Stimulated activated CD8-positive, alpha-beta memory T cell treated with anti-CD3 and anti-CD28 coated beads, Interleukin-2, amount 100 ng/mL, for 48 hours (primary cell): ENCODE data around the gene MYO5A.
"Not testable (repeated sequence)": the region's sequence is repeated elsewhere in the genome, so short reads cannot be mapped to it uniquely, and the experiment has no call there.

Experiments used
- DNase-seq, 2 donors: peaks; one replicate each; pipeline ENCODE4 v3.0.0-alpha.2; 2020; ENCODE audit warnings: low read depth in 2 of 2

MYO5A gene

DNA sequence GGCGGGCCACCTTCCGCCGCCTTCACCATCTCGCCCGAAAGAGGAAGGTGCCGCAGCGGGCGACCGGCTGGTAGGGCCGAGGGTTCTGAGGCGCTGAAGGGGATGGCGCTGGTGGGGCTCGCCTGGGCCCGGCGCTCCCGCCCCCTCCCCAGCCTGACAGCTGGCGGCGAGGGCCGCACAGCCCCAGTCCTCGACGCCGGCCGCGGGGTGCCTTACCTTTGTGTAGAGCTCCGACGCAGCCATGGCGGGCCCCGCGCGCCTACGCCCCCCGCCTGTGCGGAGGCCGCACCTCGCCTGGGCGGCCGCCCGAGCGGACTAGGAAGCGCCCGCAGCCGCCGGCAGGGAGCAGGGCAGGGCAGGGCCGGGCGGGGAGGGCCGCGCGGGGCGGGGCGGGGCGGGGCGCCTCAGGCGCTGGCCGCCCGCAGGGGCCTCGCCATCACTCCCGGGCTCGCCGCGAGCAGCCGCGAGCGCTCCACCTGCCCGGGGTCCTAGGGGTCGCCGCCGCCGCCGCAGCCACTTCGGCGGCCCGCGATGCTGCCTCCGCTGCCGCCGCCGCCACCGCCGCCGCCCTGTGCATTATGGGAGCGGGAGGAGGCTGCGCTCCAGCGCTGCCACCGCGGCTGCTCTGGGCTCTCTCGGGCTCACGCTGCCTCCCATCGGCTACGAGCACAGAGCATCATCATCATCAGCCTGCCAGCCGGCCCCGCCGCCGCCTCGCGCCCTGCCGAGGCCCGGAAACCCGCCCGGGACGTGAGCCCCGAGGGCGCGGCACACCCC is at the start of gene MYO5A:
TSS of gene MYO5A (minus strand) at position 317 of the 777 bp plus-strand sequence. CDS start at position 243, 74 bp downstream.
- DNase-seq: peak; percentile 65 to 72

DNA sequence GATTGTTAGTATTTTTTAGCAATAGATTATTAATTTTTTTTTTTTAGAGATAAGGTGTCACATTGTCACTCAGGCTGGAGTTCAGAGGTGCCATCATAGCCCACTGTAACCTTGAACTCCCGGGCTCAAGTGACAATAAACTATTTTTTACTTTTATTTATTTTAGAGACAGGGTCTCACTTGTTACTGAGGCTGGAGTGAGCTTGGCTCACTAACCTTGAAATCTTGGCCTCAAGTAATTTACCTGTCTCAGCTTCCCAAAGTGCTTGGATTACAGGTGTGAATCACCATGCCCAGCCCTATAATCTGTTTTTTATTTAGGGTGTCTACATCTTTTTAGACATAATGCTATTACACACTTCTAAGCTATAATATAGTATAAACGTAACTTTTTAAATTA is 48.0 kb upstream of the MYO5A start:
- no peak for DNase-seq

DNA sequence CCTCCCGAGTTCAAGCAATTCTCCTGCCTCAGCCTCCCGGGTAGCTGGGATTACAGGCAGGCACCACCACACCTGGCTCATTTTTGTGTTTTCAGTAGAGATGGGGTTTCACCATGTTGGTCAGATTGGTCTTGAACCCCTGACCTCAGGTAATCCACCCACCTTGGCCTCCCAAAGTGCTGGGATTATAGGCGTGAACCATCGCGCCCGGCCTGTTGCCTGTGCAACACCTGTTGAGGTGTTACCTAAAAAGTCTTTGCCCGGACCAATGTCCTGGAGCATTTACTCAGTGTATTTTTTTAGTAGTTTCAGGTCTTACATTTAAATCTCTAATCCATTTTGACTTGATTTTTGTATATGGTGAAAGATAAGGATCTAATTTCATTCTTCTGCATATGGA is 46.9 kb upstream of the MYO5A start:
- not testable (repeated sequence) for DNase-seq

DNA sequence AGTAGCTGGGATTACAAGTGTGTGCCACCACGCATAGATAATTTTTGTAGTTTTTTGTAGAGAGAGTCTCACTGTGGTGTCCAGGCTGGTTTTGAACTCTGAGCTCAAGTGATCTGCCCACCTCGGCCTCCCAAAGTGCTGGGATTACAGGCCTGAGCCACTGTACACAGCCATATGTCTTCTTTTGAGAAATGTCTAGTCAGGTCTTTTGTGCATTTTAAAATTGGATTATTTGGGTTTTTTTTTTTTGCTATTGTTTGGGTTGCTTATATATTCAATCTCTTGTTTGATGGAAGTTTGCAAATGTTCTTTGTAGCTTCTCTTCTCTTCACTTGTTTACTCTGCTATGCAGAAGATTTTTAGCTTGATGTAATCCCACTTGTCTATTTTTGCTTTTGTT is 46.4 kb upstream of the MYO5A start:
- DNase-seq: no peak

DNA sequence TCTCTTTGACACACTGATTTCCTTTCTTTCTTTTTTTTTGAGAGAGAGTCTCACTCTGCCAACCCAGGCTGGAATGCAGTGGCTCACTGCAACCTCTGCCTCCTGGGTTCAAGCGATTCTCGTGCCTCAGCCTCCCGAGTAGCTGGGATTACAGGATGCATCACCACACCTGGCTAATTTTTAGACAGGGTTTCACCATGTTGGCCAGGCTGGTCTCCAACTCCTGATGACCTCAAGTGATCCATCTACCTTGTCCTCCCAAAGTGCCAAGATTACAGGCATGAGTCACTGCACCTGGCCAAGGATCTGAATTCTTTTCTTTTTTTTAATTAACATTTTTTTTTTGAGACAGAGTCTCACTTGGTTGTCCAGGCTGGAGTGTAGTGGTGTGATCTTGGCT is 45.9 kb upstream of the MYO5A start:
- DNase-seq: not testable (repeated sequence)

DNA sequence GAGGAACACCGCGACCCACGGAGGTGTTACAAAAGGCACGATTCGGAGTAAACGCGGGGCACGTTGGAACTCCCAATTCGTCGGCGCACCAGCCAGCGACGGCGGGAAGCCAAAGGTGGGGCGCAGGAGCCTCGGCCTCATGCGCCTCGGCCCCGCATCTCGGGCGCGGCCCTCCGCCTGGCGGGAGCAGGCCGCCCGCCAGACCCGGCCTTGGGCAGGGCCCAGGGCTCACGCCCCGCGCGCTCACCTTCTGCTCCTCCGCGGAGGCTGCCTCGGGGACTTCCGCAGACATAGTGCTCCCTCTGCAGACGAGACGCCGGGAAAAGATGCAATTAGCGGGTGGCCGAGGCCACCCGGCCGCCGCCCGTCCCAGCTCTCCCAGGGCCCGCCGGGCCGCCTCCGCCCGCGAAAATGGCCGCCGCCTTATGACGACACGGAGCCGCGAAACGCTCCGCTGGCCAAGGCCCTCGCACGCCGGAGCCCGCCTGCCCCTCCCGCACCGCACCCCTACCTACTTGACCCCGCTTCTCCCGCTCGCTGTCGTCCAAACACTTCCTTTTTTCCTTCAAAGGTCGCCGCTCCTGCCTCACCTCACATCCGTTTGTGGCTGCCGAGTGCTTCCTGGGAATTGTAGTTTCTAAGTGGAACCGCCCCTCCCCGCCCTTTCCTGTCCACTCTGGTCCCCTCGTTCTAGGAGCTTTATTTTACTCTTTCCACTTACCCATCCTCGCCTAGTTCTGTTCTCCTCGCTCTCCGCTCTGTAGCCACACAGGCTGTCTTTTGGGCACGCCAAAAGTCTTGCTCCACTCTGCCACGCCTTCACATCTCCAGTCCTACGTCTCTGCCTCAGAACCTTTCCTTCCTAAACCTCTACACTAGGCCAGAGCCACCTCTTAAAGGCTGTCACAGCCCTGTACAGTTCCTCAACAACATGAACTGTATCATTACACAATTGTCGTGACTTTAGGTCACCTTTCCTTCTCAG is 40.2 kb upstream of the MYO5A start, which contains the start of gene ARPP19:
TSS of gene ARPP19 (minus strand) at position 430 of the 985 bp plus-strand sequence. CDS start at position 292, 138 bp downstream.
- peak; percentile 69 to 72 for DNase-seq

DNA sequence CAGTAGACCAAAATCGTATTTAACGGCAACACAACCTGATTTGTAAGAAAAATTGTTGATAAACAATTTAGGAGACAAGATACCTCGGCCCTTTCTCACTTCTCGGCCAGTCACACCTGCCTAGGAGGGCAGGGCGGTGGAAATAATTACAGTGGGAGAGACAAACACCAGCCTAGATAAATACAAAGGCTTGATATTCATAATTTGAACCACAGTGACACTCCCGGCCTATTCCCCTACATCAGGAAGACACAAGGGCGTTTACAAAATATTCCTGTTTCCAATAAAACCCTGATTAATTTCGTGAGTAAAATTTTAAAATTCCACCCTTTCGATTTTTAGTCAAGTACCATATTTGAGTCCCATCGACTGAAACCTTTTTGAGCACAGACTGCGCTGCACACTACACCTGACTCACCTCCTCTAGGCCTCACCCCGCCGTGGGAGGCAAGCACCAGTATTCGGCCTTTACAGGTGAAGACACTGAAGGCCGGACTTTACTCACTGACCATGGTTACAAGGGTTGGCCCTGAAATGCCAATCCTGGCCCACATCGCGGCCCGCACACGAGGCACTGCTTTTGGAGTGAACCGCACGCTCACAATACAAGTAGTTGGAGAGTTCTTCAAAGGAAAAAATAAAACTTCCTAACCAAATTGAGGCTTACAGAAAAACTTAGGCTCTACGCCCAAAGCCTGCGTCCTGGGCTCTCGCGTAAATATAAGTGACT is 39.4 kb upstream of the MYO5A start:
- peak; percentile 23 to 41 for DNase-seq

DNA sequence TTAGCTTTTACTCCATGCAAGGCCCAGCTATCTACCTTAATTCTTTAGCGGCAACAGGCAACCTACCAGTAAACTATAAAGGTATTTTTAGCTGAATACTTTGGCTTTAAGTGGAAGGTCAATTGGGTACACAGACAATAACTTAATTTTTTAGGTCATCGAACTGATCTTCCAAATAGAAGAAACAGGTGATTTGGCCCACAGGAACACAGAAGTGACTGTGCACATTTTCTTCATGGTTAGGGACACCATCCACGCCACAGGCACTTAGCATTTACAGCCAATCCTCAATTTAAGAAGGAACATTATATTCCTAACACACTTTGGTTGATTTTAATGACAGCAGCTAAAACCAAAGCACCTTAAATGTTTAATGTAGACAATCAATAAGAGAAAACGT is 38.2 kb upstream of the MYO5A start:
- no peak for DNase-seq

DNA sequence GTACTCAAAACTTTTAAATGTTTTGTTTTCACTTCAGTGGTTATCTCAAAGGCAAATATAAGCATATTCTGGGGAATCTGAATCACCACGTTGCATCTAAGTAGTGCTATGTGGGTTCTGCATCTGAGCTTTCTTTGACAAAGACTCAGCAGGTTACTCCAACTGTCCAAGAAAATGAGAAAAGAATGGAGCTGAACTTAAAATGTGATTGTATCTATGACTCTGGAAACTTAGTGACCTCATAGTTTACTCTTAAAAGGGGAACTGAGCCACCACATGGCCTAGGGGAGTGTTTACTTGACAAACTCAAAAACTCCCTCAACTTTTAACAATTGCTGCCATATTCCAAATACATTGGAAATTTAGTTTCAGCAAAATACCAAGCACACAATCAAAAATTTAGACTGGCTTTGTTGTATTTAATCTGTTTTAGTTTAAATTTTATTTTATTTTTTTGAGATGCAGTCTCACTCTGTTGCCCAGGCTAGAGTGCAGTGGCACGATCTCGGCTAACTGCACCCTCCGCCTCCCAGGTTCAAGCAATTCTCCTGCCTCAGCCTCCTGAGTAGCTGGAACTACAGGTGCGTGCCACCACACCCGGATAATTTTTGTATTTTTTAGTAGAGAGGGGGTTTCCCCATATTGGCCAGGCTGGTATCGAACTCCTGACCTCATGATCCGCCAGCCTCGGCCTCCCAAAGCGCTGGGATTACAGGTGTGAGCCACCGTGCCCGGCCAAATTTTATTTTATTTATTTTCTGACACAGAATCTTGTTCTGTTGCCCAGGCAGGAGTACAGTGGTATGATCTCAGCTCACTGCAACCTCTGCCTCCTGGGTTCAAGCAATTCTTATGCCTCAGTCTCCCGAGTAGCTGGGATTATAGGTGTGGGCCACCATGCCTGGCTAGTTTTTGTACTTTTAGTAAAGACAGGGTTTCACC is 37.0 kb upstream of the MYO5A start:
- DNase-seq: not testable (repeated sequence)

DNA sequence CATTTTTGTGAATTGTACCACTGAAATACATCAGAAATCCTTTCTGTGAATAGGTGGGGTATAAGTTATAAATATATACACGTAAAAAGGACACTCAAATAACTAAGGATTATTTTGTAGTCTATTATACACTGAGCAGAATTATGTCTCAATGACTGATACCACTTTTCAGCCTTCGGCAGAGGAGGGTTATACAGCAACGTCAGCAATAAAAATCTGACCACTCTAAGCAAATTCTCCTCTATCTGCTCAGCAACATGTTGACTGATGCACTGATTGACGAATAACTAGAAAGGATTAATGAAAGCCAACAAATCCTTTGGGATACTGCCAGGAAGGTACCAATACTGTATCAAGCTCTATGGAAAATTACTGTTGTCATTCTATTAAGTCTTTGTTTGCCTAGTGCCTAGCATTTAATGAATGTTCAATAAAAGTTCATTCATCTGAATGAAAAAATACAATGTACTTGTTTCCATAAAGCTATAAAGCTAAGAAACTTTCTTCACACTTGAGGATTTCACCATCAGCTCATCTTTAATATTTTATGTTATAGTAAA is 34.9 kb upstream of the MYO5A start:
- no peak for DNase-seq

DNA sequence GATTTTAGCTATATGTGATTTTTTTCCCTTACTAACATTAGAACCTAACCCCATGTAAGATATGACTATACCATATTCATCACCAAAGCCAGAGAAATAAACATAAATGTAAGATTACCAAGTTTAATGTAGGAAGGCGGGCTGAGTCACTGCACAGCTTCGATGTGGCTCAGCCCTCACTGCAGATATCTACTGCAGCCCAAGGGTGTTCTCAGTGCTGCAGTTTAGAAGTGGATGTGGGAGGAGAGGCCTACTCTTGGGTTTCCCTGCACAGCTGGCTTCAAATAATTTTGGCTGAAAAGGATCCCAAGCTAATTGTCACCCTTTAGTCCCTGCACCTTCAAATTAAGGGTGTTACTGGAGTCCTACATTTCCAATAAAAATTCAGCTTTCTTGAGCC is 30.9 kb upstream of the MYO5A start:
- peak in 1 of 2 donors; percentile 48 for DNase-seq

DNA sequence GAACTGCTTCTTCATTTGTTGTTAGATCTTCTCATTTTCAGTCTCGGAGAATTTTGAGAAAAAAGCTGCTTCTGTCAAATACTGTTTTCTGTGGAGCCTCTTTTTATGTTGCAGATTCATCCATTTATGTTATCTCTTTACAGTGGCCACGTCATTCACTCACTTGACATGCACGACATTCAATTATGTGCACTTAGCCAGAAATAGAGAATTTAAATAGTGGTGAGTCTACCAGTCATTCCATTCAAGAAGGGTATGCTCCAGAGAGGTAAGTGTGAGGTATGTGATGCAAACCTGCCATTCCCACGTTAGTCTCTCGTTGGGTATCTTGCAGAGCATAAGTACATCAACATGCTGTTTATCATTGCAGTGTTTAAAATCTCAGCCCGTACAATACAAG is 30.3 kb upstream of the MYO5A start:
- DNase-seq: no peak

DNA sequence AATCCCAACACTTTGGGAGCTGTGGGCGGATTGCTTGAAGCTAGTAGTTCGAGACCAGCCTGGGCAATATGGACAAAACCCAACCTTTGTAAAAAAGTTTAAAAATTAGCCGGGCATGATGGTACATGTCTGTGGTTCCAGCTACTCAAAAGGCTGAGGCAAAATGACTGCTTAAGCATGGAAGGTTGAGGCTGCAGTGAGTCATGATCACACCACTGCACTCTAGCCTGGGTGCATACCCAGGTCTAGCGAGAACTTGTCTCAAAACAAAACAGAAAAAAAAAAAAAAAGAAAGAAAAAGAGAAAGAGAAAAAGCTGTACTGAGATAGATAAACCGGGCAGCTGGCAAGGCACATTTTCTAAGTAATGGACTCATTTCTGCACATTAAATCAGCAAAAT is 29.5 kb upstream of the MYO5A start:
- peak; percentile 30 to 40 for DNase-seq

DNA sequence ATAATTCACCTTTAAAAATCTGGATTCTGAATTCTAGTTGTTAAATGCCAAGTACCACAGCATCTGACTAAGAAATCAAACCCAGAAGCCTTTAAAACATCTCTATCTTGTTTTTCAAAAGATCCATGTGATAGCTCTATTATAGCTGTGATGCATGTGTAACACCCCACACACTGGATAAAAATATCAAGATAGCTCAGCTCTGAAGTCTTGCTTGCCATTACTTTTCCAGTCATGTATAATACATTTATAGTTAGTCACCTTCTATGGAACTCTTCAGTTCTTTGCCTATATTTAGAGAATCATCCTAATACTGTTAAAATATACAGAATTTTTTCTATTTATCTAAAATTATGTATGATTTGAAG is 28.6 kb upstream of the MYO5A start:
- no peak for DNase-seq

DNA sequence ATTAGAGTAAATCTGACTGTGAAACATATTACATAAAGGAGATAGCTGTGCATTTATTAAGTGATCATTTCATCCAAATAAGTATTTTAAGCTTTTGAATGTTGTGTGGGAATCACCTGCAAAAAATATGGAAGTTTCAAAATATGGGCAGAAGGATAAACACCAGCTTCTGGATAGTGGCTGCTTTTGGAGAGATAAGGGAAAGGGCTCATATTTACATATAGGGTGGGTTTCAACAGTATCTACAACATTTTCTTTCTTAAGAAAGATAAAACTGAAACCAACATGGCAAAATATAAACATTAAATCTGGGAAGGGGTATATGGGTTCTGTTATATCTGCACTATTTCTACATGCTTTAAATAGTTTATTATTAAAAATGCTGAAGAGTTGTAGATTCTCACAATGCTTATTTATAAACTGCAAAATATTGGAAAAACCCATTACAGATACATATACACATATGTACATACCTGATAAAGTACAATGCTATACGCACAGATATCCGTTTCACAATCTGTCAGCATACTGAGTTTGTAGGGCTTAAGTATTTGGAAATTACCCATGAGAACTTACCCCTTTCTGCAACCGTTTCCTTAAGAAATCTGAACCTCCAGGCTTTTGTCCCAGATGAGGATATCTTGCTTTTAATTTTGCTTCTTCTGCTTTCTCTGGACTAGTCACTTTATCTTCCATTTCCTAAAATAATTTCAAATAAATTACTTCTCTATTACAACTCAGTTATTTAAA is 28.0 kb upstream of the MYO5A start:
- no peak for DNase-seq

DNA sequence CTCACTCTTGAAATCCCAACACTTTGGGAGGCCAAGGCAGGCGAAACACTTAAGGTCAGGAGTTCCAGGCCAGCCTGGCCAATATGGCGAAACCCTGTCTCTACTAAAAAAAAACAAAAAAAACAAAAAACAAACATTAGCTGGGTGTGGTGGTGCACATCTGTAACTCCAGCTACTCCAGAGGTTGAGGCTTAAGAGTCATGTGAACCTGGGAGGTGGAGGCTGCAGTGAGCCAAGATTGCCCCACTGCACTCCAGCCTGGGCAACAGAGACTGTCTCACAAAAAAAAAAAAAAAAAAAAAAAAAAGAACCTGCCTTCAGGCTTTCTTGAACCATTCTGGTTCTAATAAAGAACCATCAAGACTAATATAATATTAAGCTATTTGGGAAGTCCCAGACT is 23.6 kb upstream of the MYO5A start:
- DNase-seq: no peak

DNA sequence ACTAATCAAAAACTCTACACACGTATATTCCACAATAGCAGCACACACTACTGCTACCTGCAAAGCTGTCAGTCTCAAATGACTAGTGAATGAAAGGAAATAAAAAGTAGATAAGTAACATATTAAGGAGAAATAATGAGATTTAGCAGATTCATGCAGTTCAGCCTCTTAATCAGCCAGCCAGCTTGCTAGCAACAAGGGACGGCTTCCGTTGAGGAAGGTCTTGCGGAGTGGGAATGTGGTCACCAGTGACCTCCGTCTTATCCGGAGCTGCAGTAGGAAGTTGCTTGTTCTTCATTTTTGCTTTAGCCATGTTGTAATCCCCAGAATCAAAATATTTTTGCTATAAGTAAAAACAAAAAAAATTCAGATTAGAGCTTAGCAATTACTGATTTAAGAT is 23.1 kb upstream of the MYO5A start:
- DNase-seq: no peak

DNA sequence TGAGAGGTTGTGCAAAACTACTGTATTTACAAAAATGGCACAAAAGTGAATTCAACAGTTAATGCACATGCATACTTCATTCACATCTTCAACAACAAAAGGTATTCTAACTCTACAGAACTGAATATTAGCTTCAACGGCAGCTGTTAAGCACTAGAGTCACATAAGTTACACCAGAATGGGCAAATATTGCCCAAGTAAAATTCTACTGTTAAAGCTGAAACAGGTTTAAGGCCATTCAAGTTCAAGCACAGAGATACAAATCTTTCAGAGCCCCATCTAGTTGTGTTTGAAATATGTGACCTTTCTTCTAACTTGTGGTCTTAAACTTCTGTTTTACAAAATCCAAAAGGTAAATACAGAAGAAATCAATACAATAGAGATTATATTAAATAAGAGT is 22.5 kb upstream of the MYO5A start:
- DNase-seq: not testable (repeated sequence)

DNA sequence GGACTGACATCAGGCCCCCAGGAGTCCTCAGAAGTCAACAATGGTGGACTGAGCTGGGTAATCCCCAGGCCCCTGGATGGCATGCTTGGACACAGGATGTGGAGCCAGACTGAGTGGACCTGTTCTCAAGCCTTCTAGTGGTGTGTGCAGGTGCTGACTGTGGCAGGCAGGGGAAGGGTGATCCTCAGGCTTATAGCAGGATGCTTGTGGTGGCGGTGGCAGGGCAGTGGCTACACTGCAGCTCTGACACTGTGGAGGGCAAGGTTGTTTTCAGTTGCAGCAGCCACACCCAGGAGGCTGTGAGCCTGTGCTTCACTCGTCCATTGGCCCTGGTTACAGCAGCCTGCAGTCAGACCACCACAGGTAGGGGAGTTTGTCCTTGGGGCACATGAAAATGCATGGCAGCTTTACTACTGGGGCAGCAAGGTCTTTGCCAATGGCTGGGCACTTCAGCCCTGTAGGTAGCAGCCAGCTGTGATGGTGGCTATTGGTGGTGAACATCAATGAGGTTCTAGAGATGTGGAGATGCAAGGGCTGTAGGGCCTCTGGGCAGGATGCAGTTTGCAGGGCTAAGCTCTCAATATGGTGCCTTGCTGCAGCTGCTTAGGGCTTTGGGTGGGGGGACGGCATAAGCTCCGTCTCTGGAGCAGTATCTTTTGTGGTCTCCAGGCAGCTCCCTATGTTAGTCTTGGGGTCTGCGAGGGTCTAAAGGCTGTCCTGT is 17.5 kb upstream of the MYO5A start:
- DNase-seq: no peak
